GM18498 (cell line): ENCODE measurements around the gene RARS2.
A peak's percentile ranks its signal among the peaks of the same experiment; 100 is the strongest.

Experiments used
- ATAC-seq: cut with Tn5 transposase; IDR thresholded peaks from one replicate; pipeline ENCODE4 v1.9.1; 2021; ENCODE audit warnings: mild to moderate bottlenecking, moderate library complexity; ENCODE audit not compliant: unreplicated experiment

Gene RARS2

GRCh38 chr6:87574237-87574804 lies 15.5 kb downstream of the RARS2 start:
- no peak for ATAC-seq

GRCh38 chr6:87573307-87574024 lies 16.3 kb downstream of the RARS2 start:
- no peak for ATAC-seq

GRCh38 chr6:87572883-87573282 lies 16.9 kb downstream of the RARS2 start:
- peak; percentile 53 for ATAC-seq

GRCh38 chr6:87572021-87572420 lies 17.8 kb downstream of the RARS2 start:
- ATAC-seq, result no peak

GRCh38 chr6:87561017-87561416 lies 28.8 kb downstream of the RARS2 start:
- no peak for ATAC-seq

- ATAC-seq, result no peak
Measured at GRCh38 chr6:87558446-87558845, 31.3 kb downstream of the RARS2 start.

- no peak for ATAC-seq
Measured at GRCh38 chr6:87555506-87555905, 34.3 kb downstream of the RARS2 start.

- ATAC-seq, result no peak
Measured at GRCh38 chr6:87553159-87553765, 36.5 kb downstream of the RARS2 start.

- ATAC-seq, result no peak
Measured at GRCh38 chr6:87551799-87552198, 38.0 kb downstream of the RARS2 start.

GRCh38 chr6:87544474-87544735 lies 45.4 kb downstream of the RARS2 start:
- peak; percentile 68 for ATAC-seq

GRCh38 chr6:87543696-87544473 lies 45.9 kb downstream of the RARS2 start:
- peak; percentile 21 for ATAC-seq

- ATAC-seq, result no peak
Measured at GRCh38 chr6:87541744-87542143, 48.0 kb downstream of the RARS2 start.

- ATAC-seq, result no peak
Measured at GRCh38 chr6:87541041-87541440, 48.7 kb downstream of the RARS2 start.

- ATAC-seq, result no peak
Measured at GRCh38 chr6:87540539-87540938, 49.2 kb downstream of the RARS2 start.

GRCh38 chr6:87539554-87539953 lies 50.2 kb downstream of the RARS2 start:
- no peak for ATAC-seq

GRCh38 chr6:87538510-87539260 lies 51.1 kb downstream of the RARS2 start:
- no peak for ATAC-seq

- ATAC-seq, result no peak
Measured at GRCh38 chr6:87534377-87535047, 55.3 kb downstream of the RARS2 start.

GRCh38 chr6:87529221-87529620 lies 60.6 kb downstream of the RARS2 start:
- ATAC-seq, result no peak

- ATAC-seq, result no peak
Measured at GRCh38 chr6:87522686-87523085, 67.1 kb downstream of the RARS2 start.

GRCh38 chr6:87518453-87518852 lies 71.3 kb downstream of the RARS2 start:
- ATAC-seq, result no peak

GRCh38 chr6:87514831-87515230 lies 75.0 kb downstream of the RARS2 start:
- ATAC-seq, result no peak
